Measurements from ENCODE around the gene RNU6-9.
"Not testable (repeated sequence)": the region's sequence is repeated elsewhere in the genome, so short reads cannot be mapped to it uniquely, and the experiment has no call there.

The RNU6-9 gene

GRCh38 chr19:878751-879561 is 14.3 kb upstream of the RNU6-9 start:
- not testable (repeated sequence) for DNase-seq (ENCODE audit: low read depth)

- no peak for DNase-seq (ENCODE audit: low read depth)
Observed at GRCh38 chr19:879711-880438, 13.4 kb upstream of the RNU6-9 start.

GRCh38 chr19:881385-882071 is 11.8 kb upstream of the RNU6-9 start:
- DNase-seq (ENCODE audit: low read depth) = no peak

GRCh38 chr19:882871-883497 is 10.3 kb upstream of the RNU6-9 start:
- DNase-seq (ENCODE audit: low read depth) = no peak

GRCh38 chr19:883661-884211 is 9.5 kb upstream of the RNU6-9 start:
- no peak for DNase-seq (ENCODE audit: low read depth)

GRCh38 chr19:884420-885211 is 8.7 kb upstream of the RNU6-9 start:
- DNase-seq (ENCODE audit: low read depth) = no peak

GRCh38 chr19:885536-886224 is 7.6 kb upstream of the RNU6-9 start:
- DNase-seq (ENCODE audit: low read depth) = no peak

- no peak for DNase-seq (ENCODE audit: low read depth)
Observed at GRCh38 chr19:887072-887471, 6.2 kb upstream of the RNU6-9 start.

GRCh38 chr19:887599-887998 is 5.7 kb upstream of the RNU6-9 start:
- DNase-seq (ENCODE audit: low read depth) = no peak

- DNase-seq (ENCODE audit: low read depth) = peak; percentile 33
Observed at GRCh38 chr19:888581-889385, 4.5 kb upstream of the RNU6-9 start.

- no peak for DNase-seq (ENCODE audit: low read depth)
Observed at GRCh38 chr19:889662-890295, 3.5 kb upstream of the RNU6-9 start.

GRCh38 chr19:890831-891230 is 2.5 kb upstream of the RNU6-9 start:
- no peak for DNase-seq (ENCODE audit: low read depth)

- DNase-seq (ENCODE audit: low read depth) = not testable (repeated sequence)
Observed at GRCh38 chr19:891421-892200, 1.7 kb upstream of the RNU6-9 start.

GRCh38 chr19:892243-892893 is 916 bp upstream of the RNU6-9 start:
- no peak for DNase-seq (ENCODE audit: low read depth)

- no peak for DNase-seq (ENCODE audit: low read depth)
Observed at GRCh38 chr19:896434-896833, 3.1 kb downstream of the RNU6-9 start.

- no peak for DNase-seq (ENCODE audit: low read depth)
Observed at GRCh38 chr19:896999-897398, 3.7 kb downstream of the RNU6-9 start.

GRCh38 chr19:897442-898039 is 4.3 kb downstream of the RNU6-9 start:
- DNase-seq (ENCODE audit: low read depth) = no peak

GRCh38 chr19:898663-899062 is 5.4 kb downstream of the RNU6-9 start:
- DNase-seq (ENCODE audit: low read depth) = no peak

All from activated T-cell treated with anti-CD3 and anti-CD28 coated beads for 48 hours (primary cell).